Activated CD8-positive, alpha-beta T cell treated with anti-CD3 and anti-CD28 coated beads for 36 hours (primary cell): ENCODE results near the gene CLPTM1L. TPM values are rescaled to one million over a fixed set of nuclear protein-coding genes. Genes with fewer than 3 reads are reported as not detected.

Experiments used
- ATAC-seq: fragments of 200-7000 bp; cut with Tn5 transposase; one replicate; pipeline ENCODE4 v1.10.0; 2021; ENCODE audit warnings: mild to moderate bottlenecking, moderate library complexity
- CTCF ChIA-PET: fragments of 350-600 bp; sonication (Branson Sonifier 250); formaldehyde crosslinking; loops from one replicate; lab custom pipeline; 2021; ENCODE audit warnings: antibody characterized with exemption; lab: Charles Lee
- POLR2A ChIA-PET: fragments of 350-600 bp; sonication (Branson Sonifier 250); formaldehyde crosslinking; loops from one replicate; lab custom pipeline; 2021; ENCODE audit warnings: antibody characterized with exemption; lab: Charles Lee
- DNase-seq: peaks from one replicate; pipeline ENCODE4 v3.0.0-alpha.2; 2020
- H3K27ac Mint-ChIP-seq: one replicate; pipeline ENCODE4 v1.8.0; 2021; ENCODE audit warnings: mild to moderate bottlenecking, mixed read lengths
- H3K27me3 Mint-ChIP-seq: one replicate; pipeline ENCODE4 v1.8.0; 2021; ENCODE audit warnings: mixed read lengths
- H3K36me3 Mint-ChIP-seq: one replicate; pipeline ENCODE4 v1.8.0; 2021; ENCODE audit warnings: low read depth, mixed read lengths
- H3K4me1 Mint-ChIP-seq: one replicate; pipeline ENCODE4 v1.8.0; 2021; ENCODE audit warnings: low read depth, mixed read lengths
- H3K4me3 Mint-ChIP-seq: one replicate; pipeline ENCODE4 v1.8.0; 2021; ENCODE audit warnings: mild to moderate bottlenecking, moderate library complexity, mixed read lengths
- H3K9me3 Mint-ChIP-seq: one replicate; pipeline ENCODE4 v1.8.0; 2021; ENCODE audit warnings: mixed read lengths
- CTCF ChIP-seq: fragments of 200-600 bp; IDR thresholded peaks from one replicate; pipeline ENCODE4 v1.8.0; 2022; ENCODE audit warnings: antibody characterized with exemption, mild to moderate bottlenecking
- intact Hi-C: fragments of 100-400 bp; cut with micrococcal nuclease; formaldehyde crosslinking; loops from one replicate; pipeline ENCODE4 v1.10.0; 2022
- total RNA-seq, 2 experiments: library from RNA; stranded (reverse); gene quantifications; one replicate each; pipeline ENCODE4 v1.2.3, GENCODE V29; 2021

The CLPTM1L gene
- total RNA-seq, 2 experiments from 2014 or later = 51.4 to 56.2 TPM

GRCh38 chr5:1300581-1301083 lies 44.3 kb downstream of the CLPTM1L start:
- Mint-ChIP-seq H3K27me3 (no peaks in the 10 kb centered on the region), H3K36me3 (no peaks in the 10 kb centered on the region), H3K27ac (no peak overlapping the region), H3K9me3 (no peaks in the 10 kb centered on the region), H3K4me1 (no peaks in the 10 kb centered on the region), H3K4me3 (no peak overlapping the region)
- intact Hi-C loops = no loop called here
- CTCF ChIA-PET = no interaction called here
- POLR2A ChIA-PET = interaction anchor here (1.4 to 1.6 kb wide), 2 partner anchors 15 to 22 kb away, joined by 3 to 5 read pairs; no protein-coding TSS in a partner anchor
- TF ChIP-seq CTCF = no peak
- ATAC-seq (no peak), DNase-seq (no peak)

DNA sequence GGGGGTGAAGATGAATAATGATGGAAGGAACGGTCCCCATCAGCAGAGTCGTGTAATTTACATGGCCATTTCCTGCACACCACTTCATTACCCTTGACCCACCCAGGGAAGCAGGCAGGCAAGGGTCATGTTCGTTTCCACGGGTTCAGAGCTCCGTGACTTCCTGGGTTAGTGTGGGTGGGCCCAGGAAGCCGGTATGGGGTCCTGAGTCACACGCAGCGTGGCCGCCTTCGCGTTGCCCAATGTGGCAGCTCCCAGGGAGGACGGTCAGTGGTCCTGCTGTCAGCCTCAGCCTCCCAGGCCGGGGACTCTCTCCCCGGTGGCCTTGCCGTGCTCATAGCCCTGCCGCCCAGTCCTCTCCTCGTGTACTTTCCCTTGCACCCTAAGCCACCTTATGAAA lies 44.9 kb downstream of the CLPTM1L start:
- H3K27me3 Mint-ChIP-seq = no peaks in the 10 kb centered on the region
- H3K4me3 Mint-ChIP-seq = no peak overlapping the region
- DNase-seq (no peak), ATAC-seq (no peak)
- intact Hi-C loops = no loop called here
- H3K27ac Mint-ChIP-seq = no peak overlapping the region
- H3K36me3 Mint-ChIP-seq = no peaks in the 10 kb centered on the region
- H3K4me1 Mint-ChIP-seq = no peaks in the 10 kb centered on the region
- POLR2A ChIA-PET = interaction anchor here (1.4 to 1.6 kb wide), 2 partner anchors 16 to 23 kb away, joined by 3 to 5 read pairs; no protein-coding TSS in a partner anchor
- no peaks in the 10 kb centered on the region for H3K9me3 Mint-ChIP-seq
- TF ChIP-seq CTCF = no peak
- CTCF ChIA-PET = no interaction called here

GRCh38 chr5:1299511-1299850 lies 45.4 kb downstream of the CLPTM1L start:
- ChIA-PET CTCF (no interaction called here), POLR2A (interaction anchor here (1.4 to 1.6 kb wide), 2 partner anchors 16 to 23 kb away, joined by 3 to 5 read pairs; no protein-coding TSS in a partner anchor)
- no peak for TF ChIP-seq CTCF
- DNase-seq (no peak), ATAC-seq (no peak)
- H3K27ac Mint-ChIP-seq = no peak overlapping the region
- H3K4me3 Mint-ChIP-seq = no peak overlapping the region
- H3K9me3 Mint-ChIP-seq = no peaks in the 10 kb centered on the region
- H3K4me1 Mint-ChIP-seq = no peaks in the 10 kb centered on the region
- H3K27me3 Mint-ChIP-seq = no peaks in the 10 kb centered on the region
- H3K36me3 Mint-ChIP-seq = no peaks in the 10 kb centered on the region
- intact Hi-C loops = no loop called here

DNA sequence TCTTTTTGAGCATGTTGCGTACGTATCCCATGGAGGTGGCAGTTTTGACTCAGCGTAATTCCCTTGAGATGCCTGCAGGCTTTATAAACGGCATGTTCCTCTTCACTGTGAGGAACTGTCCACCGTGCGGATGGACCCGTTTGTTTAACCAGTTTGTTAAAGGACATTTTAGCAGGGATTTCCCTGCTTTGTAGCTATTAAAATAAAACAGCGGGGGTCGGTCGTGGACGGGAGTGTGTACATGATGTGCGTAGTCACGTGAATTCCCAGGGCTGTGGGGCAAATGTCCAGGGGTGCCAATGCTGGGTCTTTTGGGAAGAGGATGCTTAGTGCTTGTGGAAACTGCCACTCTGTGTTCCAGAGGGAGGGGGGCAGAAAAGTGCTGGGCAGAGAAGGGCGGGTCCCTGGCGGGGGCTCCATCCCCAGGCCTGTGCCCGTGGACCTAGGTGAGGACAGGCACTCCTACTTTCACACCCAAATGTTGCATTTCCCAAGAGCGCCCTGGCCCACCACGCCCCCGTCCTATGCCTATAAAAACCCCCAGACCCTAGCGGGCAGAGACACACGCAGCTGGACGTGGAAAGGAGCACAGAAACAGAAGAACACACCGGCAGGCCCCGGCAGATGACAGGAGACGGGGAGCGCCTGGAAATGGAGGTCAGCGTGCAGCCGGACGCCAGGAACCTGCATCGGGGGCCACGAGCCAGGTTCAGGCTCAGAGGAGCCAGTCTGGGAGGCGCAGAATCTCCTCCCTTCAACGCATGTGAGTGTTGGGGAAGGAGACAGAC lies 46.0 kb downstream of the CLPTM1L start:
- ChIA-PET POLR2A (no interaction called here), CTCF (no interaction called here)
- no peak for DNase-seq
- no peaks in the 10 kb centered on the region for H3K36me3 Mint-ChIP-seq
- H3K9me3 Mint-ChIP-seq = no peaks in the 10 kb centered on the region
- H3K27ac Mint-ChIP-seq = no peak overlapping the region
- H3K4me3 Mint-ChIP-seq = no peak overlapping the region
- intact Hi-C loops = no loop called here
- no peaks in the 10 kb centered on the region for H3K4me1 Mint-ChIP-seq
- TF ChIP-seq CTCF = no peak
- H3K27me3 Mint-ChIP-seq = no peaks in the 10 kb centered on the region
- ATAC-seq = no peak

- CTCF ChIA-PET = no interaction called here
- TF ChIP-seq CTCF = no peak
- Mint-ChIP-seq H3K4me1 (peaks cover 3% of the 10 kb centered on the region), H3K4me3 (no peak overlapping the region), H3K27me3 (no peaks in the 10 kb centered on the region), H3K9me3 (no peaks in the 10 kb centered on the region), H3K27ac (no peak overlapping the region), H3K36me3 (peaks cover under 1% of the 10 kb centered on the region)
- DNase-seq = no peak
- ATAC-seq = no peak
- POLR2A ChIA-PET = no interaction called here
- intact Hi-C loops = no loop called here
Measured at GRCh38 chr5:1298067-1298551, 46.8 kb downstream of the CLPTM1L start.
